Cardiac fibroblast (primary cell): ENCODE measurements around the gene PPP2R5B.
A peak's percentile ranks its signal among the peaks of the same experiment; 100 is the strongest.

Source experiments
- DNase-seq, 2 donors: peaks; one replicate each; pipeline versions ENCODE4 v3.0.0 to v3.0.0-alpha.2; 2010; ENCODE audit warnings: low read depth in 2 of 2
- H3K4me3 ChIP-seq, 2 donors: replicated peaks in 1 of 2; 1 replicate in 1 of 2; 2 replicates in 1 of 2; pipeline ENCODE4 v1.5.1; 2011; ENCODE audit warnings: low read depth in 2 of 2, low read length in 2 of 2, mild to moderate bottlenecking in 2 of 2, moderate library complexity in 1 of 2
- TF ChIP-seq, protein P1 (sequence below): IDR thresholded peaks from one replicate; pipeline ENCODE4 v1.5.1; 2011; ENCODE audit warnings: low read depth, mild to moderate bottlenecking, low read length, inconsistent platforms

Gene PPP2R5B

DNA sequence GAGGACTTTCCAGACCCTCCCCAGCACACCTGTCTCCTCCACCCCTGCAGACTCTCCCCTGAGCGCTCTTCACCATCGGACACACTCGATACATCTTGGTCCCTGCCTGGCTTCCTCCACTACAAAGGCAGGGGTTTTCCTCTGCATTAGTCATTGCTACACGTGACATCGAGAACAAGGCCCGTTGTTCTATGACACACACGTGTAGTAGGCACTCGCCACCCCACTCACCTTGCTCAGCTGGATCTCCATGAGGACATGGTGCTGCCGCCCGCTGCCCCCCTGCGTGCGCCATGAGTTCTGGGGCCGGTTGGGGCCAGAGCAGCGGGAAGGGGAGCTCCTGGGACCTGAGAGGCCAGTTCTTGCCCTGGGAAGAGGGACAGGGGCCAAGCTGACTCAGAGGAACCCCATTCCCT lies 24.2 kb upstream of the PPP2R5B start:
- H3K4me3 ChIP-seq, result no peak overlapping the region
- TF ChIP-seq, protein P1, sequence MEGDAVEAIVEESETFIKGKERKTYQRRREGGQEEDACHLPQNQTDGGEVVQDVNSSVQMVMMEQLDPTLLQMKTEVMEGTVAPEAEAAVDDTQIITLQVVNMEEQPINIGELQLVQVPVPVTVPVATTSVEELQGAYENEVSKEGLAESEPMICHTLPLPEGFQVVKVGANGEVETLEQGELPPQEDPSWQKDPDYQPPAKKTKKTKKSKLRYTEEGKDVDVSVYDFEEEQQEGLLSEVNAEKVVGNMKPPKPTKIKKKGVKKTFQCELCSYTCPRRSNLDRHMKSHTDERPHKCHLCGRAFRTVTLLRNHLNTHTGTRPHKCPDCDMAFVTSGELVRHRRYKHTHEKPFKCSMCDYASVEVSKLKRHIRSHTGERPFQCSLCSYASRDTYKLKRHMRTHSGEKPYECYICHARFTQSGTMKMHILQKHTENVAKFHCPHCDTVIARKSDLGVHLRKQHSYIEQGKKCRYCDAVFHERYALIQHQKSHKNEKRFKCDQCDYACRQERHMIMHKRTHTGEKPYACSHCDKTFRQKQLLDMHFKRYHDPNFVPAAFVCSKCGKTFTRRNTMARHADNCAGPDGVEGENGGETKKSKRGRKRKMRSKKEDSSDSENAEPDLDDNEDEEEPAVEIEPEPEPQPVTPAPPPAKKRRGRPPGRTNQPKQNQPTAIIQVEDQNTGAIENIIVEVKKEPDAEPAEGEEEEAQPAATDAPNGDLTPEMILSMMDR, result no peak
- peak in 1 of 2 donors; percentile 39 for DNase-seq

DNA sequence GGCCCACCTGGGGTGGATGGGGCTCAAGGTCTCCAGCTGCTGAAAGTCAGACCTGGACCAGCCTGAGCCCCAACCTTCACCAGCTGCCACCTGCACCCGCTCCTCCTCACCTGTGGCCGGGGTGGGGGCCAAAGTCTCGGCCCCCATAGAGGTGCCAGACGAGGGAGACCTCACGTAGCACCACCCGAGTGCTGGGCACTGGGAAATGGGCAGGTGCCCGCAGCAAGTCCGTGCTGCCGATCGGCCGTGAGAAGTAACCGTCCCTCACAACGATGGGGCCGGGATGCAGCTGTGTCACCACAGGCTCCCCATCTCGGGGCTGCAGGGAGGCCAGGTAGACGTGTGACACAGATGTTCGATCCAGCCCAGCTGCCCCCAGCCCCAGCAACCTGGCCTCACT lies 23.7 kb upstream of the PPP2R5B start:
- no peak overlapping the region for H3K4me3 ChIP-seq
- TF ChIP-seq, protein P1, result no peak
- no peak for DNase-seq

DNA sequence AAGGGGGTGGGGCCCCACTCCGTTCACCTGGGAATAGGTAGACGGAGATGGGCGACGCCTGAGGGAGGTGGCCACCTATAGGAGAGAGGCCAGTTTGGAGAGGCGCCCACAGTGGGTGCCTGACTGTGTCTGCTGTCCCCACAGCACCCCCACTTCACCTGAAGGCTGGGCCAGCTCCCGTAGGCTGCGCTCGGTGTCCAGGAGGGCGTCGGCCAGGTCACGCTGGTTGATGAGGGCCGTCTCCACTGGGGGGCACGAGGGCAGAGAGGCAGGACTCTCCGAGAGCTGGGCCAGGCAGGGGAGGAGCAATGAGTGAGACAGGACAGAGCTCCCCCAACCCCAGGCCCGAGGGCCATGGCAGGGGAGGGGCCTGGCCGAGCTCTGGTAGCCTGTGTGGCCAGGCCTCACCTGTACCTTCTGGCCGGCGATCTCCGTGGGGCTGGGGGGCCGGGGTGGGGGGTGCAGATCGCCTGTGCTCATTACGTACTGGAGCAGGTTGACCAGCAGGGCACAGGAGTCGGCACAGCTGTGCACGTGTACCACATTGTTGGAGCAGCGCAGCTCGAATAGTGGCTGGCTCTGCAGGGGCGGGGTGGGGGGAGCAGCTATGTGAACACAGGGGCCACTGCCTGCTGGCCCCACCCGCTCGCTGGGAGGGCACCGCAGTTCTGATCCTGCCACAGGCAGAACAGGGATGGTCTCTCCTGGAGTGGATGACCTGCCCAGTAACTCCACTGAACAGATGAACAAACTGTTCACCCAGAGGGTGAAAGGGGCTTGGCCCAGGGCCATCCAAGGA lies 22.2 kb upstream of the PPP2R5B start:
- DNase-seq, result no peak
- TF ChIP-seq, protein P1, result no peak
- no peak overlapping the region for H3K4me3 ChIP-seq

DNA sequence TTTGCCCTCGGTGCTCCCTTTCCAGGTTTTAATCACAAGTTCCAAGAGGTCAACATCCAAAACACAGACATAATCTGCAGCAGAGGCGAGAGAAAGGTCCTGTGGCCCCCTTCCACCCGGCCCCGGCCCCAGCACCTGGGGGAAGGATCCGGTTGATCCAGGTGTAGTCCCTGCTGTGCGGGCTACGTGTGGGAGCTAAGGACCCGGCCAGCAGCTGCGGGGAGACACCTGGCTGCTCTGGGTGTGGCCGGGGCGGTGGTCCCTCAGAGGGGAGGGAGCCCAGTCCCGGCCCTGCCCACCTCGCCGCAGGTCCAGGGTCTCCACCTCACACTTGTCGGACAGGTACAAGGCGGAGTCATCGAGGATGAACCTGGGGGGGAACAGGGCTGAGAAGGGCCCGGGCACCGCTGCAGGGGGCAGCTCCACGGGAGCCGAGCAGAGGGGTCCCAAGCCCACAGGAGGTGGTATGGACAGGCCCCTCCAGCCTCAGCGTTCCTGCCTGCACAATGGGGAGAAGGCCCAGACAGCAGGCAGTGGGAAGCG lies 21.1 kb upstream of the PPP2R5B start:
- no peak overlapping the region for H3K4me3 ChIP-seq
- no peak for DNase-seq
- TF ChIP-seq, protein P1, result no peak

DNA sequence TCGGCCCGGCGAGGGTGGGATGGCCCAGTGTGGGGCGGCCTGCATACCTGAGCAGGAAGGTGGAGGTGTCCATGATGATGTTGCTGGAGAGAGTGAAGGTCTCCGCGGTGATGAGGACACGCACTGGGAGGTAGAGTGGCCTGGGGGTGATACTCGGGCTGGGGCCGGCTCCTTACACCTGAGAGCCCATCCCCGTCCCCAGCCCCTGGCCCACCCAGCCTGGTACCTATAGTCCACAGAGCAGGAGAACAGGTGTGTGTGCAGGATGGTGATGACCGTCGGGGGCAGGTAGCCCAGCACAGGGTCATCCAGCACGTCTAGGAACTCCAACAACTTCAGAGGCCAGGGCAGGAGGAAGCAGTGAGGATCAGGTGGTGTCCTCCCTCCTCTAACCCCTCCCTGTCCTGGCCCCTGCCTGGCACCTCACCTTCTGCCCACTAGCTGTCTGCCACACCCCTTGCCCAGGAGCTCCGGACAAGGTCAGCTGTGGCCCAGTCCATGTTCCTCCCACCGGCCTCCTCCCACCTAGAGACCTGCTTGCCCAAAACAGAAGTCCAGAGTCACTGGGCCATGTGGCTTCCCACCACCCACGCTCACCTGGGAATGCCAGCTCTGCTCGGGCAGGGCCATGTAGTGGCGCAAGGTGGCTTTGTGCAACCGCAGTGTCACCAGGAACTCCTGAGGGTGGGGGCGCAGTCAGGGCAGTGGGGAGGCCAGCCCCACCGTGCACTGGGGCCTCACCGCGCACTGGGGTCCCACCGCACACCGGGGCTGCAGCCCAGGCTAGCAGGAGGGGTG lies 18.8 kb upstream of the PPP2R5B start:
- no peak for DNase-seq
- TF ChIP-seq, protein P1, result no peak
- no peak overlapping the region for H3K4me3 ChIP-seq

DNA sequence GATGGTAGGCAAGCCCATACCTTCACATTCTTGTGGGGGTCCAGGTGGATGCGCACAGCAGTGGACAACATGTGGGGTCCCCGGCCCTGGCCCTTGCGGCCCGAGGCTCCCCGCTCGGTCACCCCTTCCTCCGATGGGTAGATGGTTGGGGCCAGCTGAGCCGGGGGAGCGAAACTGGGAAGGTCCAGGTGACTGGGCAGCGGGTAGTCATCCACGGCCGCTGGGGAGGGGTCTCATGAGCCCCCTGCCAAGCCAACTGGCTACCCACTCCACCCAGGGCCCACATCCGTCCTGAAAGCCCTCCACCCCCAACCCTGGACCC lies 18.2 kb upstream of the PPP2R5B start:
- TF ChIP-seq, protein P1, result no peak
- no peak for DNase-seq
- no peak overlapping the region for H3K4me3 ChIP-seq
